ENCODE results near the gene ALPK1.
"Not testable (repeated sequence)": the region's sequence is repeated elsewhere in the genome, so short reads cannot be mapped to it uniquely, and the experiment has no call there.

DNA sequence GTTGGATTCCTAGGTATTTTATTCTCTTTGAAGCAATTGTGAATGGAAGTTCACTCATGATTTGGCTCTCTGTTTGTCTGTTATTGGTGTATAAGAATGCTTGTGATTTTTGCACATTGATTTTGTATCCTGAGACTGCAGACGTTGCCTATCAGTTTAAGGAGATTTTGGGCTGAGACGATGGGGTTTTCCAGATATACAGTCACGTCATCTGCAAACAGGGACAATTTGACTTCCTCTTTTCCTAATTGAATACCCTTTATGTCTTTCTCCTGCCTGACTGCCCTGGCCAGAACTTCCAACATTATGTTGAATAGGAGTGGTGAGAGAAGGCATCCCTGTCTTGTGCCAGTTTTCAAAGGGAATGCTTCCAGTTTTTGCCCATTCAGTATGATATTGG lies 8.3 kb downstream of the ALPK1 start:
- TF ChIP-seq POLR2AphosphoS5 (IDR thresholded peaks at IDR 0.05); CTCF (IDR thresholded peaks at IDR 0.05 in 8 of 11, conservative IDR thresholded peaks at IDR 0.05 in 3 of 11); POLR2A (IDR thresholded peaks at IDR 0.05): not testable (repeated sequence)

Data from spleen (tissue), 7 donors.